HG03460 (cell line): ENCODE data around the gene ANKS4B.
A peak's percentile ranks its signal among the peaks of the same experiment; 100 is the strongest.
"Not testable (repeated sequence)": the region's sequence is repeated elsewhere in the genome, so short reads cannot be mapped to it uniquely, and the experiment has no call there.

Experiments
- ATAC-seq: cut with Tn5 transposase; IDR thresholded peaks from one replicate; pipeline ENCODE4 v1.9.1; 2021; ENCODE audit not compliant: unreplicated experiment

The ANKS4B gene

GRCh38 chr16:21262779-21263639 is 29.5 kb downstream of the ANKS4B start:
- ATAC-seq: no peak

GRCh38 chr16:21263640-21264570 is 30.4 kb downstream of the ANKS4B start:
- ATAC-seq: peak; percentile 87

- ATAC-seq: no peak
Measured at GRCh38 chr16:21264571-21265036, 31.1 kb downstream of the ANKS4B start.

GRCh38 chr16:21265104-21265837 is 31.8 kb downstream of the ANKS4B start:
- no peak for ATAC-seq

- ATAC-seq: no peak
Measured at GRCh38 chr16:21267298-21267697, 33.8 kb downstream of the ANKS4B start.

- no peak for ATAC-seq
Measured at GRCh38 chr16:21268236-21268635, 34.7 kb downstream of the ANKS4B start.

- no peak for ATAC-seq
Measured at GRCh38 chr16:21272253-21272652, 38.8 kb downstream of the ANKS4B start.

GRCh38 chr16:21272763-21273162 is 39.3 kb downstream of the ANKS4B start:
- ATAC-seq: not testable (repeated sequence)

- ATAC-seq: peak; percentile 47
Measured at GRCh38 chr16:21274172-21274726, 40.8 kb downstream of the ANKS4B start.

GRCh38 chr16:21275529-21275928 is 42.0 kb downstream of the ANKS4B start:
- ATAC-seq: no peak

GRCh38 chr16:21276090-21276489 is 42.6 kb downstream of the ANKS4B start:
- no peak for ATAC-seq

GRCh38 chr16:21277045-21277926 is 43.8 kb downstream of the ANKS4B start:
- no peak for ATAC-seq

GRCh38 chr16:21277927-21278706 is 44.6 kb downstream of the ANKS4B start, which contains the start of gene CRYM:
TSS of gene CRYM (minus strand) at chr16:21278290. CDS start at chr16:21278251, 39 bp downstream.
- no peak for ATAC-seq

- ATAC-seq: no peak
Measured at GRCh38 chr16:21279501-21279900, 46.0 kb downstream of the ANKS4B start.

- ATAC-seq: no peak
Measured at GRCh38 chr16:21281698-21282389, 48.3 kb downstream of the ANKS4B start.

GRCh38 chr16:21283521-21284289 is 50.2 kb downstream of the ANKS4B start:
- no peak for ATAC-seq

- ATAC-seq: no peak
Measured at GRCh38 chr16:21284414-21284813, 50.9 kb downstream of the ANKS4B start.
